Liver (tissue), 9 donors: ENCODE data around the gene UBE2D2. TPM values are rescaled to one million over a fixed set of nuclear protein-coding genes. Genes with fewer than 3 reads are reported as not detected.

ENCODE experiments used
- DNase-seq: peaks from one replicate; pipeline ENCODE4 v3.0.0-alpha.2; 2017; ENCODE audit warnings: low spot score
- H3K27ac ChIP-seq, 2 donors: one replicate each; pipeline ENCODE4 v1.7.0; 2013; ENCODE audit warnings: inconsistent platforms in 2 of 2, low read length in 2 of 2, control low read depth in 1 of 2, low read depth in 1 of 2, mild to moderate bottlenecking in 1 of 2
- H3K27me3 ChIP-seq, 4 donors: one replicate each; pipeline versions ENCODE4 v1.6.1 to v1.7.0; 2013; ENCODE audit warnings: low read length in 3 of 4, inconsistent platforms in 1 of 4, mild to moderate bottlenecking in 1 of 4, moderate library complexity in 1 of 4; ENCODE audit not compliant: control insufficient read depth in 4 of 4, insufficient read depth in 4 of 4
- H3K36me3 ChIP-seq, 4 donors: one replicate each; pipeline versions ENCODE4 v1.6.1 to v1.7.0; 2013; ENCODE audit warnings: low read length in 3 of 4, mild to moderate bottlenecking in 3 of 4, low read depth in 1 of 4, moderate library complexity in 1 of 4; ENCODE audit not compliant: control insufficient read depth in 4 of 4, insufficient read depth in 3 of 4
- H3K4me1 ChIP-seq, 4 donors: one replicate each; pipeline versions ENCODE4 v1.6.1 to v1.7.0; 2013; ENCODE audit warnings: low read length in 3 of 4, mild to moderate bottlenecking in 3 of 4, moderate library complexity in 1 of 4; ENCODE audit not compliant: control insufficient read depth in 4 of 4, insufficient read depth in 4 of 4
- H3K4me3 ChIP-seq, 3 donors: one replicate each; pipeline versions ENCODE4 v1.6.1 to v1.7.0; 2013; ENCODE audit warnings: low read length in 3 of 3, control low read depth in 1 of 3, low read depth in 1 of 3, mild to moderate bottlenecking in 1 of 3
- H3K9ac ChIP-seq, 2 donors: one replicate each; pipeline ENCODE4 v1.7.0; 2013; ENCODE audit warnings: low read length in 2 of 2, mild to moderate bottlenecking in 2 of 2, moderate library complexity in 2 of 2, control low read depth in 1 of 2, low read depth in 1 of 2
- H3K9me3 ChIP-seq, 4 donors: one replicate each; pipeline versions ENCODE4 v1.6.1 to v1.7.0; 2013; ENCODE audit warnings: low read length in 3 of 4; ENCODE audit not compliant: control insufficient read depth in 4 of 4
- ATF3 ChIP-seq: IDR thresholded peaks from 2 replicates; pipeline ENCODE4 v1.6.1; 2016; ENCODE audit warnings: antibody characterized with exemption
- CTCF ChIP-seq: fragments of 150-350 bp; IDR thresholded peaks from 2 replicates; pipeline ENCODE4 v1.5.1; 2017; ENCODE audit warnings: improper control_type of control experiment, low read depth, low read length; ENCODE audit not compliant: missing input control
- GABPA ChIP-seq, 2 donors: IDR thresholded peaks in 1 of 2; conservative IDR thresholded peaks in 1 of 2; 2 replicates each; pipeline ENCODE4 v1.6.1; 2016; ENCODE audit warnings: antibody characterized with exemption in 2 of 2, mild to moderate bottlenecking in 1 of 2, moderate library complexity in 1 of 2
- HNF4A ChIP-seq, 2 donors: conservative IDR thresholded peaks; 2 replicates each; pipeline ENCODE4 v1.6.1; 2016; ENCODE audit warnings: antibody characterized with exemption in 2 of 2, mild to moderate bottlenecking in 2 of 2
- HNF4G ChIP-seq: IDR thresholded peaks from 2 replicates; pipeline ENCODE4 v1.6.1; 2016; ENCODE audit warnings: antibody characterized with exemption
- JUND ChIP-seq, 2 donors: IDR thresholded peaks; 2 replicates each; pipeline ENCODE4 v1.6.1; 2016; ENCODE audit warnings: antibody characterized with exemption in 2 of 2
- MAX ChIP-seq: IDR thresholded peaks from 2 replicates; pipeline ENCODE4 v1.6.1; 2016; ENCODE audit warnings: antibody characterized with exemption
- NR2F2 ChIP-seq: IDR thresholded peaks from 2 replicates; pipeline ENCODE4 v1.6.1; 2016; ENCODE audit warnings: antibody characterized with exemption
- RXRA ChIP-seq, 2 donors: IDR thresholded peaks; 2 replicates each; pipeline ENCODE4 v1.6.1; 2017 to 2018; ENCODE audit warnings: antibody characterized with exemption in 2 of 2, mild to moderate bottlenecking in 1 of 2
- SP1 ChIP-seq: IDR thresholded peaks from 2 replicates; pipeline ENCODE4 v1.6.1; 2018; ENCODE audit warnings: antibody characterized with exemption, mild to moderate bottlenecking
- WGBS: extraction: QIAGEN DNeasy Blood & Tissue Kit; methylation state at CpG from one replicate; pipeline ENCODE4 v1.1.7; 2013; 5-methylcytosine and 5-hydroxymethylcytosine counted together
- polyA plus RNA-seq, 2 donors: library from polyadenylated mRNA; stranded (reverse) in 1 of 2; unstranded in 1 of 2; fragments of 200-250 nt in 1 of 2; fragments of >200 nt in 1 of 2; fragmentation: Nextera tagmentation in 1 of 2; extraction: Ambion mirVana in 1 of 2; gene quantifications; one replicate each; pipeline versions ENCODE4 v1.2.1 to v1.2.3, GENCODE V29; 2013 to 2015
- total RNA-seq, 2 donors: library from RNA; depleted of rRNA; stranded (reverse); fragments of >200 nt; gene quantifications; one replicate each; pipeline ENCODE4 v1.2.3, GENCODE V29; 2014
- TF ChIP-seq, protein P1 (sequence below): IDR thresholded peaks from 2 replicates; pipeline ENCODE4 v1.6.1; 2016; ENCODE audit warnings: antibody characterized with exemption
- donor health status: healthy.
- donor health status: healthy.
- donor health status: healthy.
- donor health status: healthy.
- donor health status: healthy.

Gene UBE2D2
- total and polyA plus RNA-seq, 4 donors = 17.0 to 53.6 (median 41.4) TPM

GRCh38 chr5:139638736-139639618, 77.8 kb downstream of the UBE2D2 start:
- Histone ChIP-seq H3K9ac (peak overlapping the region in 1 of 2 donors; percentile 16), H3K36me3 (no peaks in the 10 kb centered on the region), H3K4me1 (peaks cover 40 to 76% (median 64%) of the 10 kb centered on the region in 4 donors), H3K9me3 (no peaks in the 10 kb centered on the region), H3K27me3 (no peaks in the 10 kb centered on the region), H3K27ac (peak overlapping the region; percentile 97 to 99), H3K4me3 (no peak overlapping the region)
- TF ChIP-seq HNF4A (conservative IDR thresholded peaks at IDR 0.05) (no peak), JUND (IDR thresholded peaks at IDR 0.05) (no peak), NR2F2 (no peak), ATF3 (no peak), MAX (no peak), GABPA (IDR thresholded peaks at IDR 0.05 in 1 of 2, conservative IDR thresholded peaks at IDR 0.05 in 1 of 2) (no peak), SP1 (no peak), CTCF (no peak), RXRA (IDR thresholded peaks at IDR 0.05) (no peak)
- TF ChIP-seq, protein P1, sequence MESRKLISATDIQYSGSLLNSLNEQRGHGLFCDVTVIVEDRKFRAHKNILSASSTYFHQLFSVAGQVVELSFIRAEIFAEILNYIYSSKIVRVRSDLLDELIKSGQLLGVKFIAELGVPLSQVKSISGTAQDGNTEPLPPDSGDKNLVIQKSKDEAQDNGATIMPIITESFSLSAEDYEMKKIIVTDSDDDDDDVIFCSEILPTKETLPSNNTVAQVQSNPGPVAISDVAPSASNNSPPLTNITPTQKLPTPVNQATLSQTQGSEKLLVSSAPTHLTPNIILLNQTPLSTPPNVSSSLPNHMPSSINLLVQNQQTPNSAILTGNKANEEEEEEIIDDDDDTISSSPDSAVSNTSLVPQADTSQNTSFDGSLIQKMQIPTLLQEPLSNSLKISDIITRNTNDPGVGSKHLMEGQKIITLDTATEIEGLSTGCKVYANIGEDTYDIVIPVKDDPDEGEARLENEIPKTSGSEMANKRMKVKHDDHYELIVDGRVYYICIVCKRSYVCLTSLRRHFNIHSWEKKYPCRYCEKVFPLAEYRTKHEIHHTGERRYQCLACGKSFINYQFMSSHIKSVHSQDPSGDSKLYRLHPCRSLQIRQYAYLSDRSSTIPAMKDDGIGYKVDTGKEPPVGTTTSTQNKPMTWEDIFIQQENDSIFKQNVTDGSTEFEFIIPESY = no peak
- DNase-seq = peak; percentile 44
- WGBS = 61% methylated on average over 12 of the region's 12 CpGs

- H3K27me3 ChIP-seq = no peaks in the 10 kb centered on the region
- no peaks in the 10 kb centered on the region for H3K36me3 ChIP-seq
- H3K9me3 ChIP-seq = no peaks in the 10 kb centered on the region
- peak; percentile 35 for DNase-seq
- H3K4me1 ChIP-seq = peaks cover 42 to 81% (median 70%) of the 10 kb centered on the region in 4 donors
- H3K4me3 ChIP-seq = no peak overlapping the region
- TF ChIP-seq HNF4G (no peak), RXRA (IDR thresholded peaks at IDR 0.05) (peak in 1 of 2 donors; percentile 18)
- no peak overlapping the region for H3K9ac ChIP-seq
- 67% methylated on average over 11 of the region's 11 CpGs for WGBS
- H3K27ac ChIP-seq = peak overlapping the region; percentile 34 to 99
Observed at GRCh38 chr5:139639619-139640380, 78.7 kb downstream of the UBE2D2 start.
